ENCODE results near the gene IFRD1.
"Not testable (repeated sequence)": the region's sequence is repeated elsewhere in the genome, so short reads cannot be mapped to it uniquely, and the experiment has no call there.

IFRD1 gene

DNA sequence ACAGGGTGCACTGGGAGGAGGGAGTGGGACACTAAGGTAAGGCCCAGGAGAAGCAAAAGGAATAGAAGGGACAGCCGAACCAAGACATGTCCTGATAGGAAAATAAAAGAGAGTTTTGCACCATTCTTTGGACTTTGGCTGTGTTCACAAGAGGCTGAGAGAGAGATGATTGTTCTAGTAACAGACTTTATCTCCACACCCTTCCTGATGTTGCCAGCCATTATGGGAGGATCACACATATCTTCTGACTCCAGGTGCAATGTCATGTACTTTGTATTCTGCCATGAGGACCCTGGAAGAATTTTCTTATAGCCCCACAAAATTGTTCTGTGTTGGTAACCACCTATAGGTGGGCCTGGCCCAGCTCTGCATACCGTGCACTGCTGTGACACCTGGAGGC is 41.9 kb downstream of the IFRD1 start:
- DNase-seq = no peak

DNA sequence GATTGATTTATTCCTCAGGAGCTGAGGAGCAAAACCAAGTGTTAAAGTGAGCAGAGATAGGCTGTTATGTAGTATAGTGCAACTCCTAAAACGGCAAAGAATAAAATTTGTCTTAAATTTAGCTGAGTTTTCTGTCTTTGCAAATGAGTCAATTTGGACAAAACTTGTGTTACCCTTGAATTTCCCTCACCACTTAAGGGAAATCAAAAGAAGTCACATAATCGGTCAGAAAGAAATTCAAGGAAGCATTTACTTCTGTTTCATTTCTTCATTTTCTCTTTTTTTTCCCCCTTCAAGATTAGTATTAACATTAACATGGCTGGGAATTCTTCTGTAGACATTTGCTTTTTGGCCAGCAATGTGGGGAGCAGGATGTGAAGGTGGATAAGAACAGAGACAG is 44.4 kb downstream of the IFRD1 start:
- no peak for DNase-seq

DNA sequence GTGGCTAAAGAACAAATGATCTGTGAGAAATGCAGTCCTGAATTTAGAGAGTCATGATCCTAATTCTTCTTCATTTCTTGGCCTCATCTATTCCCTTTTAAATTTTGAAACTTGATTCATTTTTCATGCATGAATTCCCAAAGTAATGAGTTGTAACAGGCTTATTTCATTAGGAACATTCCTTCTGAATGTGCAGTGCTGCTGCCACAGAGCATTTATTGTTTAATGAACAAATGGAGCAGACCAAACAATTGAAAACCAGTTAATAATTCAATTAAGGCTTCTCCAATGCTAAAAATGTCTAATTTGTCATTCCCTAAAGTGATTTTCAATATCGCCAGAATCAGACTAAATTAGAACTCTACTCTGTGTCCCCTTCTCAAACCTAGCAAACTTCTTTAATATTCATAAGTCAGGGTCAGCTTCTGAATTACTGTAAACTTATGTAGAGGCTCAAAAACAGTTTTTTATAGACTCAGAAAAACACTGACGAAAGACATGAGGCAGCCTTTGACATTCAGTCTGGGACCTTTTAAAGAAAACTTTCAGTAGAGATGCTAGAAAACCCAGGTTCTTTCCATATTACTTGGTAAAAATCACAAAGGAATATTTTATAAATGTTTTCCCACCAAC is 45.0 kb downstream of the IFRD1 start:
- peak; percentile 83 for DNase-seq

DNA sequence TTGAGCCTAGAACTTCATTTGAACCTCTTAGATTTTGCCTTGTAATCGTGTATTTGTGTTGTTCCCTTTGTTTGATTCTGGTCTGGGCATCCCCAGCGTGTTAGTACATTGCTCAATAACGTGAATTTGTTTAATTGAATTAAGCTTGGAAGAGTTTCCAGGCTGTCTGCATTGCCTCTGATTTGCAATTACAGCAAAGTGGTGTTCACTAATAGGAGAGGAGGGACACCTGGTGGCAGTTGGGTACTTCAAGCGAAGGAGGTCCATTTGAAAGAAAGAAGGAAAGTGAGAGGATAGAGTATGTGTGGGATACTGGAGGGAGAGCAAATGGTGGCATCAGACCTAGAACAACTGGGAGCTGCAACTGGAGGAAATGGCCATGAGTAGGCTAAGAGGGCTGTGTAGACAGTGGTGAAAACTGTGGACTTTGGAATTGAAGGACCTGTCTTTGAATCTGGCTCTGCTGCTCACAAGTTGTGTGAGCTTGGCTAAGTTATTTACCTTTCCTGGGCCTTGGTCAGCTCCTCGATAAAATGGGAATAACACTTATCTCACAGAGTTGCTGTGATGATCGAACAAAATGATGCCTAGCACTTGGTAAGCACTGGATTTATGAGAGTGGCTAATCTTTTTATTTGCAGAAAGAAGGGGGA is 45.7 kb downstream of the IFRD1 start:
- DNase-seq = peak; percentile 87

DNA sequence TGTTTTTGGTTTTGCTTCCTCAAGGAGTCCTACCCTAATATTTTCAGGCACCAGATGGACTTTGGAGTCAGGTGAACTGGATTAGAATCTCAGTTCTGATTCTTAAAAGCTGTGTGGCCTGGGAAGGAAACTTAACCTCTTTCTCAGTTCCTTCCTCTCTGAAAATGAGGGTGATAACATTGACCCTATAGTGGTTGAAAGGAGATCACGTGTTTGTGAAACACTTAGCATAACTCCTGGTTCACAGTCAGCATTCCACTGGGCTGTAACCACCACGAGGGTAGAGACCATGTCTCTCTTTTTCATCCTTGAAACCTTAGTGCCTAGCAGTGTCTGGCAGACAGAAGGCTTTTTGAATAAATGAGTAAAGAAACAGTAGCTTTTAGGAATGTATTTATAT is 47.2 kb downstream of the IFRD1 start:
- no peak for DNase-seq

DNA sequence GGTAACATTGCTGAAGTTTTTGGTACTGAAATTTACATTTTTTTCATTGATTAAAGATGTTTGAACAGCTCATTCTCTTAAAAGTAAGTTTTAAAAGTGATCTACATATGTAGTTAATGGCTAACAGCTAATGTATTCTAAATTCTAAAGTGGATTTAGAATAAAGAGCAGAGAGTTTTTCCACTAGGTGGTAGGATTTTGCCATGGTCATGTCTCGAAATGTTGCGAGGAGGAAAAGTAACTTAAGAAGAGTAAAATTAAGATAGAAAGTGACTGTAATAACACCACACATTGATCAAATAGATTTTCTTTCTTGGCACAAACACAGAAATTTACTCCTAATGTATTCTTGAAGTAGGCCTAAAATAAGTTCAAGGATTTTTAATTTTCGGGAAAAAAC is 50.4 kb downstream of the IFRD1 start:
- DNase-seq = no peak

DNA sequence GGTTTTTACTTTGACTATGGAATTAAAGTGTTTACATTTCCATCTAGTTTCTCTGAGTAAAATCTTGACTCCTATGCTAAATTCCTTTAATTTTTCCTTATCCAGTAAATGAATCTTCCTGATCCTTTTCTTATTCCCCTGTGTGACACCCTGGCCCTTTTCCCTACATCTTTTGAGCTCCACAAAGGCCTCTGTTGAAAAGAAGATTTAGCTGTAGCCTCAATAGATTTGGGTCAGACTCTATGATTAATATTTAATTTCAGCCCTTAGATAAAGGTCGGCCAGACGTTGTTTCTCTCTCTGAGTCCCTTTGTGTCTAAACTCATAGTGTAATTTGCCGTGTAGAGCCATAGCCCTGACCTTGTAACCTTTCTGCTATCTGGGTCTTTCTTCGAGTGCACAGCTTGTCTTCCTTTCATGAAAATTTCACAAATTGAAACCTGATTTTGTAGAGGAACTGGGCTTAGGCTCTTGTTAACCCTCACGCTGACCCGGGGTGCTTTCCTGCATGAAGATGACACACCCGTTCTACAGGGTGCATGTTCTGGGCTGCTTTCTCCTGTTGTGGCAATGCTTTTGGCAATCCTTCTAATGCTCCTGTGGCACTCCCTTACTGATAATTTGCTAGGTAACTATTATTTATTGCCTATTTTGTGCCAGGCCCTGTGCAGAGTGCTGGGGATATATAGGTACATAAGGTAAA is 51.7 kb downstream of the IFRD1 start:
- DNase-seq = peak; percentile 79

DNA sequence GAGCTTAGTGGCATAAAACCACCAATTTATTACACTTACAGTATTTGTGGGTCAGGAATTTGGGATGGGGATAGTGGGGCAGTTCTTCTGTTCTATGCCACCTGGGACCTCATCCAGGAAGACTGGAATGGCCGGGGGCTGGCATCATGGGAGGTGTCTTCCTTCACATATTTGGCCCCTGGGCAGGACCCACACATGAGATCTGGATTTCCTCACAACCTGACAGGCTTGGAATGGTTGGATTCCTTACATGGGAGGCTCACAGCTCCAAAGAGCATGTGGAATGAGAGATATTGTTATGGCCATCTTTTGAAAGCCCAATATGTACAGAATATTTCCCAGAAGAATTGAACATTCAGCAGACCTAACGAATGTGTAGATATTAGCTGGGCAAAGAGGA is 52.4 kb downstream of the IFRD1 start:
- no peak for DNase-seq

DNA sequence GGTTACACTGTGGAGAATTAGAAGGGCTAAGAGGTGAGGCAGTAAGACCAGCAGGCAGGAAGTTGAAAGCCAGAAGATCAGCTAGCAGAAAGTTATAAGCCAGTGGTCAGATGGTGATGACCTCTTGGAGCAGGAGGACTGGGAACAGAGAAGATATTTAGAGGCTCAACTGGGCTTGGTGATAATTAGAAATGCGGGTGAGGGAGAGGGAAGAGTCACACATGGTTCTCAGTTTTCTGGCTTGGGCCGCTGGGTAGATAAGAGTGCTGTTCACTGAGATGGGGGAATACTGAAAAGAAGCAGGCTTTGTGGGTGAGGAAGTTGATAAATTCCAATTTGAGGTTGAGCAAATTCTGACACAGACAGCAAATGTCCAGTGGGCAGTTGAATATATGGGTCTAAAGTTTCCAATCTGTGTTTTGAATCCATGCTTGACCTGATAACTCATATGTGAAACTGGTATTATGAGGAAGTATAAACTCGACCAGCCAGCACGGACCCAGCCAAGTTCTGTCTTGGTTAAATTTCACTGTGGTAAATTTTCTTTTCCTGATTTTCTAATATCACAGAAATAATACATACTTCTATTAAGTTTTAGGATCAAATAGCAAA is 53.2 kb downstream of the IFRD1 start:
- no peak for DNase-seq

DNA sequence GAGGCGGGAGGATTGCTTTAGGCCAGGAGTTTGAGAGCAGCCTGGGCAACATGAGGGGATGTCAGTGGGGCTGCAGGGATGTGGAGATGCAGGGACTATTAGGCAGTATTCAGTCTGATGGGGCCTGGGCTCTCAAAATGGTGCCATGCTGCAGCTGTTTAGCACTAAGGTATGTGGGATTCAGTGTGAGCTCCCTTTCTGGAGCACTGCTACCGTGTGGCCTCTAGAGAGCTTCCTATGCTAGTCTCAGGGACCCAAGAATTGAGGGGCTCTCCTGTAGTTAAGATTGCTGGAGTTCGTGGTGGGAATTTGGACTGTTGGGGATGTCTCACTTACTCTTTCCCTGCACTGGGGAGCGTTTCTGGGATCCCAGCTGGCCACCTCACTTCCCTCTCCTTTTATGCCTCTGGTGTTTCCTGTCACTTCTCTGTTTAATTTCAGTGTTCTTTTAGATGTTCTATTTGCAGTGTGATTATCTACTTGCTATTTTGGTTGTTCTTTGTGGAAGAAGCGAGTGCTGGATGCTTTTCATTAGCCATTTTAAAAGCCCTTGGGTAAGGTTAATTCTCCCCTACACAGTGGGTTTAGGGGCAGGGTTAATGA is 53.9 kb downstream of the IFRD1 start:
- no peak for DNase-seq

DNA sequence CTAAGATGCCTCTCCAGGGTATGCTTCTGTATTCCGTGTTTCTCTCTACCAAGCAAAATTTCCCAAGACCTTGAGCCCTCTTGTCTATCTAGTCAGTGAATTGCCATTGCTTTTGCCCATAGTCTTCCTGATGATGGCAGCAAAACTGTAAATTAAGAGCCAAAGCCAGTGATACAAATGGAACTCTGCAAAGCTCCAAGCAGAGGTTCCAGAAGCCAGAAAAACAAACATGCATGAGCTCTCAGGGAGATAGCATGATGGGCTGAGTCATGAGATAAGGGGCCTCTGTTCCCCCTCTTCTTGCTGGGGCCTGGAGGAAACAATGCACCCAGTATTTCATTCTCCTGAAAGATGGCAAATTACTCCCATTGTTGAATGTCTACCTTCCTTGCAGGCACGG is 55.2 kb downstream of the IFRD1 start:
- DNase-seq = no peak

DNA sequence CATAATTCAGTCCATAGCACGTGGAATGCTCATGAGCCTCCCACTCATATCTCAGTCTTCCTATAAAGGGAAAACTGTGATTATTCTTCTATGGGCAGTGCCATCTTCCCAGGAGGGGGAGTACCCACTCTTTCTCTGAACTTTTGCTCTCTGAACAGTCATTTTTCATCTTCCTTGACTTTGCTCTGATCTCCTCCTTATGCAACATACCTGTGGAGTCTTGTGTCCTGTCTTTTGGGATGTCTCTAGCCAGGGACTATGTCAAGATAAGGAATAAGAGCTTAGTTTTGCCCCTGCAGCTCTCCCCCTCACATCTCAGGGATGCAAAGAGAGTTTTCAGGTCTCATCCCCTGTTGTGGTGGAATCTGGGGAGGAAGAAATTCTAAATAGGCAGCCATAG is 58.1 kb downstream of the IFRD1 start:
- DNase-seq = no peak

DNA sequence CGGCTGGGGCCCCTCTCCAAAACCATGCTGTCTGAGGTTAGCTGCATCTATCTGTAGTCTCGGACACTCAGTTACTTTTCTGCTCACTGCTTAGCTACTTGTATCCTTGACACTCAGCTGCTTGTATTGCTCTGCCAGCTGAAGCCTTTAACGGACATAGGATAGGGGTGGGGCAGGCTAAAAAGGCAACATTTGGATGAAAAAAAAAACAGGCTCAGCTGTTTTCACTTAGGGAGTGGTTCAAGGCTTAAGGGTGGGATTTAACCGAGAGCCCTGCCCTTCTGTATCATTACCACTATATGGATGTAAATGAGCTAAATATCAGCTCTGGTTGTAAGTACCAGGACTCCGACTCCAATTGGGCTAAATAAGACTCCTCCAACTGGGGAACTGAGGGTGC is 59.1 kb downstream of the IFRD1 start:
- no peak for DNase-seq

DNA sequence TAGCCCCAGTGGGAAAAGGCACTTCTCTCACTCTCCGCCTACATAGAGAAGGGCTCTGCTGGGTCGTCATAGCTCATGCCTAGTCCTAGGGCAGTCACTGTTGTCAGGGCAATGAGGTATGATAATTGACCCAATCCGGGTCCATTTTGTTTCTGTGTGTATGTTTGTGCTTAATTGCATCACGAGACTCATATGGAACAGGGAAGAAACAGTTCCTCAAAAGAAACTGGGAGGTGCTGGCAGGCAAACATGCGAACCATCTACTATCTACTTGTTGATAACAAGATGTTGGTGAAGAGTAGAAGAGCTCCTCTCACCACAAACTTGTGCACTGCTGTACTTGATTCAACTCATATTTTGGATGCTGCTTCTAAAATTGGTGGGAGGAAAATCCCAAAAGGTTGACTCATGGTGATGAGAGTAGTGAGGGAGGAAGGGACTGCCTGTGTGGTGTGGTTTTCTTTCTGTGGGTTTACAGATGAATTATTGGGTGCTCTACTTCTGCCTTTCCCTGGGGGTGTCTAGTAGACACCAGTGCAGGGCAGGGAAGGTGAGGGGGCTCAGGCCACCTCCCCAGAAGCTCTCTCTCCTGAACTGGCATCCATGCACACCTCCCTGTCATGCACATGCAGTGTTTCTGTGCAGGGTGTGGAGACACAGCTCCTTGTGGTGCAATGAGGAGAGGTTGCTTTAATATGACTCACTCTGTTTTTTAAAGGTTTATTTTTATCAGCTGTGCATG is 59.9 kb downstream of the IFRD1 start:
- no peak for DNase-seq

DNA sequence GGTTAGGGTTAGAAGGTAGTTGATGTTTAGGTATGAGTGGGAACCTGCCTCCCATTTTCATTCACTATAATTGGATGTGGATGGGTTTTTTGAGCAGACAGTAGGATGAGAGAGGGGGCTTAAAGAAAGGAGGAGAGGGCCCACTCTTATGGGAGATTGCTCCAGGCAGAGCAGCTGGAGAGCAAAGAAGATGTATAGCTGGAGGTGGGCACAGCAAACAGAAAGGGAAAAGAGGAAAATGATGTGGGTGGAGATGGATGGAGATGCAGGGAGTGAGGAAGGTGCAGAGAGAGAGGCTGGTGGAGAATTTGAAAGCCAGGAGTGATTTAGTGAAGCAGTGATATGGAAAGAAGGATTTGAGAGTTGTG is 60.5 kb downstream of the IFRD1 start:
- no peak for DNase-seq

DNA sequence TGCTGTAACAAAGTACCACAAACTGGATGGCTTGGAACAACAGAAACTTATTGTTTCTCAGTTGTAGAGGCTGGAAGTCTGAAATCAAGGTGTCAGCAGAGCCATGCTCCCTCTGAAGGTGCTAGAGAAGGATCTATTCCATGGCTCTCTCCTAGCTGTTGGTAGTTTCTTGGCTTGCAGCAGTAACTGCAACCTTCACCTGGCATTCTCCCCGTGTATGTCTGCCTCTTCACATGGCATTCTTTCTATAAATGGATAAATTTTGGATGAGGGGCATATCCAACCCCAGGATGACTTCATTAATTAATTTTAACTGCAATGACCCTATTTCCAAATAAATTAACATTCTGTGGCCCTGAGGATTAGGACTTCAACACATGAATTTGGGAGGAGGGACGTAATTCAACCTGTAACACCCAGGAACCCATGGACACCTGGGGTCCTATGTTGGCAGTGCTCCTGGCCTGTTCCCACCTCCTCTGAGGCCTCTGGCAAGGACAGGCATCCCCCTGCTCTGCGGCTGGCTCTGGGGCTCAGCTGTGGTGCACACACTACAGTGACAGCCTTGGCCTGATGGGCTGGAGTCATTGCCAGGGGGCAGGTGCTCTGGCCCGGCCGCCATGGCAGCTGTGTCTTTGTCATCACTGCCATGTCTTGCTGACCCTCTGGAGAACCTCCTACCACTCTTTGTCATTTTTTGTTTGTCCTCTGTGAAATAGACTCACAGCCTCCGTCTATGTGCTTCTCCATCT is 61.4 kb downstream of the IFRD1 start:
- peak; percentile 60 for DNase-seq

DNA sequence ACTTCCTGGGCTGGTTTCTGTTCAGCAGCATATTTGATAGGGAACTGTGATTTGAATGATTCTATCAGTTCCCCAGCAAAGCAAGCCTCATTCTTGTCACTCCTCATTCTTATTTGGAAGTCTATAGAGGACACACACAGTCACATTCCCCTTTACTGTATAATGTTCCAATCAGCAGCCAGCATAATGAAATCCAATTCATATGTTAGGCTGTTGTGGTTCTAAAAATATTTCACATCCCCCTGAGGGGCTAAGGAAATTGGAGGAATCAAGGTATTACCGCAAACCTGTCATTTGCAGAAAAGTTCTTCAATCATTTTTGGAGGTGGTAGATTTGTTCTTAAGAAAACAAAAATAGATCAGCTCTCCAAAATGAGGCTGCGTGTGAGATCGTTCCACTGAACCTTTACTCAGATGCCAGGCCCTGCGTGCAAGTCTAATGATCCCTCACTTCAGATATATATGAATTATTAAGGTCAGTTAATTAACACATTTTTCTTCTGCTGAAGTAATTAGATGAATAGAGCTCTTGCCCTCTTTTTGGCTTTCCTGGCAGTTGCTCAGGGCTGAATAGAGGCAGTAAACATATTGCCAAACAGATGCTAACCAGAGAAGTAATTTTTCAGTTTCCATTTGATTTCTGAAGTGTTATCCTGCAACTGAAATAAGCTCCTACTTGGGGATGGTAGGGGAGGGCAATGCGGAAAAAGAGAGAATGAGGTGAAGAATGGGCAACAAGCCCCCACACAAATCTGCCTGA is 62.4 kb downstream of the IFRD1 start:
- DNase-seq = no peak

DNA sequence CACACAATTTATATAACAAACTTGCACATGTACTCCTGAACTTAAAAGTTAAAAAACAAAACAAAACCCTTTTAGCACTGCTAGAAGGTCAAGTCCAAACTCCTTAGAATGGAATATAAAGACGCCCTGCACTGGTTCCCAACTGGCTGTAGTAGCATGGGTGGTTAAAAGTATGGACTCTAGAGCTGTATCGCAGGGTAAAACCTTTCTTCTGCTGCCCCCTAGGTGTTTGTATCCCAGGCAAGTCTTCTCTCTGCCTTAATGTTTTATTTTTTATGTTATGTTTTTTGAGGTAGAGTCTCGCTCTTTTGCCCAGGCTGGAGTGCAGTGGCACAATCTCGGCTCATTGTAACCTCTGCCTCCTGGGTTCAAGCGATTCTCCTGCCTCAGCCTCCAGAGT is 65.7 kb downstream of the IFRD1 start:
- DNase-seq = no peak

DNA sequence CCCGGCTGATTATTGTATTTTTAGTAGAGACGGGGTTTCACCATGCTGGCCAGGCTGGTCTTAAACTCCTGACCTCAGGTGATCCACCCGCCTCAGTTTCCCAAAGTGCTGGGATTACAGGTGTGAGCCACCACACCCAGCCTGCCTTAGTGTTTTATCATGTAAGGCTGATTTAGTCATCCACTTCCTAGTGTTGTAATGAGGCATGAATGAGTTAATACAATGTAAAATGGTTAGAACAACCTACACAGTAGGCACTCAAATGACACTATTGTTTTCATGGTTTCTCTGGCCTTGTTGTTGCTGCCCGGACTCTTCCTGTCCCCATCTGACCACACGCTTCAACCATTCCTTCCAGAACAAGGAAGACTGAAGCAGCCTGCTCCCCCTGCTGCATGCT is 66.2 kb downstream of the IFRD1 start:
- not testable (repeated sequence) for DNase-seq

DNA sequence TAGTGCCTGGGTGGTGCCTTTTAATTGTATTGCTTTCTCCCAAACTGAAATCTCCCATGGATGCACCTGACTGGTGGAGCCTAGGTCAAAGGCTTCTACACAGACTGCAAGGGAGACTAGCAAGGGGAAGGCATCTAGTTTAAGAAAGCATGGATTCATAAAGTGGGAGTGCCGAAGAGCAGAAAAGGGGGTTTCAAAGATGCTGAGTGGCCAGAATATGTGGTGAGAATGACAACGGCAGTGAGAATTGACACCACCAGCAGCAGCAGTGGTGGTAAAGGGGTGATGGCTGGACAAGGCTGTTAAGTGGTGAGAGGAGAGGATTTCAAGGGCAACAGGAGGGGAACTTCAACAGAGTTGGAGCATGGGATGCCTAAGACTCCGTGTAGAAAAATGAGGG is 67.2 kb downstream of the IFRD1 start:
- DNase-seq = no peak

DNA sequence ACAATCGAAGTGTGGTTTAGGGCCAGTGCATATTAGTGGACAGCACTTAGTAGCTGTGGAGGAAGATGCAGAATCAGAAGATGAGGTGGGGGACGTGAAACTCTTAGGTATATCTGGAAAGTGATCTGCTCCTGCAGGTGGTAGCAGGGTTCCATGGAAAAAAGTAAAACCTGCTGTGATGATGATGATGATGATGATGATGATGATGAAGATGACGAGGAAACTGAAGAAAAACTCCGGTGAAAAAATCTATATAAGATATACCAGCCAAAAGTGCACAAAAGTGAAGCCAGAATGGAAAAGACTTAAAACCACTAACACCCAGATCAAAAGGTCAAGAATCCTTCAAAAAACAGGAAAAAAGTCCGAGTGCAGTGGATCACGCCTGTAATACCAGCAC is 70.5 kb downstream of the IFRD1 start:
- DNase-seq = no peak

All from eye (tissue), 1 donor.